Testis (tissue), 3 donors: ENCODE measurements around the gene ERI3. TPM values are rescaled to one million over a fixed set of nuclear protein-coding genes. Genes with fewer than 3 reads are reported as not detected.

ENCODE experiments used
- DNase-seq: peaks from one replicate; pipeline ENCODE4 v3.0.0-alpha.2; 2019
- H3K27ac ChIP-seq, 2 donors: fragments of 200-600 bp; sonication (generic); one replicate each; pipeline ENCODE4 v1.5.1; 2019
- H3K27me3 ChIP-seq: fragments of 200-600 bp; sonication (generic); one replicate; pipeline ENCODE4 v1.5.1; 2019
- H3K36me3 ChIP-seq: fragments of 200-600 bp; sonication (generic); one replicate; pipeline ENCODE4 v1.5.1; 2017; ENCODE audit warnings: low read depth; ENCODE audit errors: missing control alignments
- H3K4me1 ChIP-seq: fragments of 200-600 bp; sonication (generic); one replicate; pipeline ENCODE4 v1.5.1; 2019
- H3K4me3 ChIP-seq, 2 donors: fragments of 200-600 bp; sonication (generic); one replicate each; pipeline ENCODE4 v1.5.1; 2017 to 2019
- H3K9me3 ChIP-seq: fragments of 200-600 bp; sonication (generic); one replicate; pipeline ENCODE4 v1.5.1; 2017
- CTCF ChIP-seq, 3 experiments: fragments of 450-650 bp in 2 of 3; fragments of 200-600 bp in 1 of 3; sonication (generic) in 1 of 3; IDR thresholded peaks; one replicate each; pipeline ENCODE4 v1.5.1; 2016 to 2019; ENCODE audit warnings: antibody characterized with exemption in 3 of 3, mild to moderate bottlenecking in 2 of 3, moderate library complexity in 1 of 3
- POLR2A ChIP-seq: fragments of 450-650 bp; IDR thresholded peaks from one replicate; pipeline ENCODE4 v1.6.1; 2017; ENCODE audit warnings: antibody characterized with exemption, mild to moderate bottlenecking, moderate library complexity
- WGBS, 2 donors: methylation state at CpG; one replicate each; pipeline ENCODE4 v1.1.5; 2018; 5-methylcytosine and 5-hydroxymethylcytosine counted together
- intact Hi-C: fragments of 100-400 bp; cut with DNase I; formaldehyde crosslinking; loops from one replicate; pipeline ENCODE4 v1.15.1; 2023; ENCODE audit warnings: low total_unique reads
- polyA plus RNA-seq: library from polyadenylated mRNA; stranded (reverse); fragments of 350-450 nt; fragmentation: Illumina TruSeq; extraction: RNeasy Lipid Tissue Mini Kit (QIAGEN cat#74804); gene quantifications from one replicate; pipeline ENCODE4 v1.2.3, GENCODE V29; 2014; ENCODE audit warnings: low read depth, low replicate concordance; ENCODE audit not compliant: insufficient read depth
- total RNA-seq, 2 donors: library from RNA; depleted of rRNA; stranded (reverse); fragments of >200 nt; gene quantifications; one replicate each; pipeline ENCODE4 v1.2.3, GENCODE V29; 2016

The ERI3 gene
- total and polyA plus RNA-seq, 3 donors from 2014 or later, result 104 to 140 (median 109) TPM

DNA sequence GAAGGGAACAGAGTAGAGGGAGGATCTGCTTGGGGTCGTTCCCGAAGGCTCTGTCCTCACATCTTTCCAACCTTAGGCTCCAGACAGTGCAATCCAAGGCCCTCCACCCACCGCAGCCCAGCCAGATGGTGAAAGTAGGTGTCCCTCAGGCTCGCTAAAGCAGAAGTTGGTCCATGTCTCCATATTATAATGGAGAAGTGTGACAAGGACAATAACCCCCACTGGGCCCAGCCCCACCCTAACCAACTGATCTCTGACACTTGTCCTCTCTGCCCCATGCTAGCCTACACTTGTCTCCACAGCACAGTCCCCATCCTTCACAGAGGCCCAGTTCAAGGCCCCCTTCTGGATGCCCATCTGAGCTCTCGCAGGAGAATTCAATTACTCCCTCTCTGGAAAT, 93.1 kb downstream of the ERI3 start:
- WGBS, 2 donors, result 79 to 90% methylated on average over 5 of the region's 5 CpGs
- H3K27me3 ChIP-seq, result no peaks in the 10 kb centered on the region
- DNase-seq, result no peak
- no peaks in the 10 kb centered on the region for H3K9me3 ChIP-seq
- H3K4me1 ChIP-seq, result no peaks in the 10 kb centered on the region
- no peak overlapping the region for H3K27ac ChIP-seq
- TF ChIP-seq POLR2A (no peak), CTCF (IDR thresholded peaks at IDR 0.05) (no peak)
- H3K4me3 ChIP-seq, result no peak overlapping the region
- H3K36me3 ChIP-seq, result no peaks in the 10 kb centered on the region
- intact Hi-C loops, result no loop called here

DNA sequence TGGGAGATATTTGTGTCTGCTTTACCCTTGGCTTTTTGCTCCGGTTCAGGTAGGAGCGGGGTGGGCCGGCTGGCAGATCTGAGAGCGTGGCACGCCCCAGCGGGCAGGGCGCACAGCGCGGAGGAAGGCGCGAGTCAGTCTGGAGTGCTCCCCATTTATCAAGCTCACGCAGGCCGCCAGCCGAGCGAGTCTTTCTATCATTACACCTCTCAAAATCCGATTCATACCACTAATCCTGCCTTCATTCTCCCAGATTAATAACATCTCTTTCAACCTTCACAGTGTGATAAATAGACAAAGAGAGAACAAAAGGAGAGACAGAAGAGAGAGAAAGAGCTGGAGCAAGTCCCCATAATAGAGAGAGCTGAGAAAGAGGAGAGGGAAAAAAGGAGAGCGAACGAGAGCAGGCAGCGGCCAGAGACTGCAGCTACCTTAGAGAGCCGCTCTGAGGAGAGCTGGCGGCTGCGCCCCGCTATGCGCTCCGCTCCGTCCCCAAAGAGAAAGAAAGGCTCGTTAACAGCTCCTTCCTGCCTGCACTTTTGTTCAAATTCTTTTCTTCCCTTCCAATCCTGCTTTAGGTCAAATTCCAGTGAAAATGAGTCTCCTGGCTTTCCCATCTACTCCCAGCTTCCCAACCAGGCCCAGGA, 93.8 kb downstream of the ERI3 start:
- no peak for DNase-seq
- Histone ChIP-seq H3K36me3 (no peaks in the 10 kb centered on the region), H3K4me3 (no peak overlapping the region), H3K27me3 (no peaks in the 10 kb centered on the region), H3K9me3 (no peaks in the 10 kb centered on the region), H3K4me1 (no peaks in the 10 kb centered on the region), H3K27ac (no peak overlapping the region)
- 94 to 96% methylated on average over 27 of the region's 27 CpGs for WGBS, 2 donors
- intact Hi-C loops, result no loop called here
- TF ChIP-seq CTCF (IDR thresholded peaks at IDR 0.05) (no peak), POLR2A (no peak)

- H3K4me3 ChIP-seq, result no peak overlapping the region
- intact Hi-C loops, result no loop called here
- H3K9me3 ChIP-seq, result no peaks in the 10 kb centered on the region
- H3K4me1 ChIP-seq, result no peaks in the 10 kb centered on the region
- no peak for DNase-seq
- H3K27ac ChIP-seq, result no peak overlapping the region
- no peak for TF ChIP-seq POLR2A
- TF ChIP-seq CTCF (IDR thresholded peaks at IDR 0.05), result no peak
- no peaks in the 10 kb centered on the region for H3K36me3 ChIP-seq
- H3K27me3 ChIP-seq, result no peaks in the 10 kb centered on the region
- 84 to 87% methylated on average over 4 of the region's 4 CpGs for WGBS, 2 donors
Measured at GRCh38 chr1:44260792-44261170, 94.3 kb downstream of the ERI3 start.

DNA sequence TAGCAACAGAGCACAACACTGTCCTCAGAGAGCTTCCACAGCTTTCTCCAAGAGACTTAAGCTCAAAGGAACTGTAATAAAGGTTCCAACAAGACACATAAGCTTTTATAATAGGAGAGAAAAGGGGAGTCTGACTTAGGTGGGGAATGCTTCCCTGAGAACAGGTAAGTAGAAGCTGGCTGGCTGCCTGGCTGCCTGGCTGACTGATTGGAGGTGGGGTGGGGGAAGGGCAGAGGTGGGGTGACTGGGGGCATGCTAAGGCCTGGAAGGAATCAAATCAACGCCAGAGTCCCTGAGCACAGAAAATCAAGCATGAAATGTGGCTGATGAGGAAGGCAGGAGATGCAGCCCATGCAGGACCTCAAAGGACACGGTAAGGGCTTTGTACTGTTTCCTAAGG, 96.0 kb downstream of the ERI3 start:
- TF ChIP-seq CTCF (IDR thresholded peaks at IDR 0.05) (no peak), POLR2A (no peak)
- intact Hi-C loops, result no loop called here
- 91 to 98% methylated on average over 2 of the region's 2 CpGs for WGBS, 2 donors

More for the DNA sequence above, 96.0 kb downstream of the ERI3 start:
- Histone ChIP-seq H3K27me3 (no peaks in the 10 kb centered on the region), H3K27ac (no peak overlapping the region), H3K36me3 (no peaks in the 10 kb centered on the region), H3K4me1 (no peaks in the 10 kb centered on the region), H3K9me3 (no peaks in the 10 kb centered on the region), H3K4me3 (no peak overlapping the region)
- DNase-seq, result no peak
